Forelimb muscle (tissue), 1 donor: Measurements from ENCODE around the gene GABBR2. TPM values are rescaled to one million over a fixed set of nuclear protein-coding genes. Genes with fewer than 3 reads are reported as not detected.

ENCODE experiments used
- DNase-seq: peaks from one replicate; pipeline ENCODE4 v3.0.0-alpha.2; 2013; ENCODE audit warnings: low read depth
- polyA plus RNA-seq: library from polyadenylated mRNA; unstranded; fragments of 120-200 nt; gene quantifications from one replicate; pipeline ENCODE4 v1.2.1, GENCODE V29; 2013; ENCODE audit not compliant: insufficient read length

Gene GABBR2
- polyA plus RNA-seq, 1 donor: 0.82 TPM

DNA sequence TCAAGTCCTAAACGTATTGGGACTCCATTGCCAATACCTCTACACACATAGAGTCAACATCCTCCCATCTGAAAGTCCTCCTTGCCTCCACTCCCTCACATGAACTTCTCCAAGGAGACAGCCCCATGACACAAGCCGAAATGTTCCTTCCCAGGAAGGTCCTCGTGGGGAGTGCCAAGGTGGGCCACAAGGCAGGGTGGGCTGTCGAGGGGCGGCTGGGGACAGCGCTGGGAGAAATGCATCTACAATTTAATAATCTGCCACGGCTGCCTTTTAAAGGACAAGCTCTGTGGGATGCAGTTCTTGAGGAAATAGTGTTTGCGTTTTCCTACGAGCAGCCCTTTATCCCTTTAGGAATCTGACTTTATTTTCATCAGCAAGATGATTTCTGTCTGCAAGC lies 138.7 kb downstream of the GABBR2 start:
- no peak for DNase-seq

DNA sequence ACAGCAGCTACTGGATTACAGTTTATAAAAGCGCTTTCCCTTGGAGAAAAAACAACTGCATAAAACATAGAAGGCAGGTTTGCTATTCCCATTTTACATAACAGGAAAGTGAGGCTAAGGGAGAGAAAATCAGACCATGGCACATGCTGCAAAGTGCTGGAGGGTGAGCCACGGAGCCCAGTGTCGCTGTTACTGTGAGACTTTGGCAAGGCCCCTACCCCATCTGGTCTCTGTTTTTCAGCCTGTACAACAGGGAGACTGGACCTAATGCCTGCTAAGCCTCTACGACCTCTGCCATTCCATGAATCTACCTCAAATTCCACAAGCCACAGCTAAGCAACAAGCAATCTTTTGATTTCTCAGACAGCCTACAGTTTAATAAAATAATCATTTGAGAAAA lies 139.2 kb downstream of the GABBR2 start:
- no peak for DNase-seq

DNA sequence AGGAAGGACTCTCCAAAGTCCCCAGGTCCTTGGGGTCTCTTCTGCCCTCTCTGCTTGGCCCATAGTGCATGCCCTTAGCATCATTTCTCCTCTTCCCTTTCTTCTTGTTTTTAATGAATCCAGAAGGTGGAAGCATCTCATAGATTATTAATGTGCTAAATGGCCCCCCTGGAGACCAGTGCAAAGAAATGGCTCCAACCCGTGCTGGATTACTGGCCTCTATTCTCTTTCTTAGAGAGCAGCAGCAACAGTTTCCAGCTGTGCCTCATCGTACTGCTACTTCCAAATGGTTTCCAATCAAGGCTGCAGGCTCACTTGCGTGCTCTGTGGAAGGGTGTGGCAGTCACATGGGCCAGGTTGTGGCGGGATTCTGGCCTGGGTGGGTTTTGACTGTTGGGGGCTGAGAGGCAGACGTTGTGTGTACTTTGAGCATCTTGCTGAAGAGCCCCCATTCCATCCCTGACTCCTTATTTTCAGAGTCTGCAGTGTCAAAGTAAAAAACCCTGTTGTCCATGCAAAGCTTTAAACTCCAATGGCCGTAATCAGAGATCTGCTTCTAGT lies 139.7 kb downstream of the GABBR2 start:
- no peak for DNase-seq

DNA sequence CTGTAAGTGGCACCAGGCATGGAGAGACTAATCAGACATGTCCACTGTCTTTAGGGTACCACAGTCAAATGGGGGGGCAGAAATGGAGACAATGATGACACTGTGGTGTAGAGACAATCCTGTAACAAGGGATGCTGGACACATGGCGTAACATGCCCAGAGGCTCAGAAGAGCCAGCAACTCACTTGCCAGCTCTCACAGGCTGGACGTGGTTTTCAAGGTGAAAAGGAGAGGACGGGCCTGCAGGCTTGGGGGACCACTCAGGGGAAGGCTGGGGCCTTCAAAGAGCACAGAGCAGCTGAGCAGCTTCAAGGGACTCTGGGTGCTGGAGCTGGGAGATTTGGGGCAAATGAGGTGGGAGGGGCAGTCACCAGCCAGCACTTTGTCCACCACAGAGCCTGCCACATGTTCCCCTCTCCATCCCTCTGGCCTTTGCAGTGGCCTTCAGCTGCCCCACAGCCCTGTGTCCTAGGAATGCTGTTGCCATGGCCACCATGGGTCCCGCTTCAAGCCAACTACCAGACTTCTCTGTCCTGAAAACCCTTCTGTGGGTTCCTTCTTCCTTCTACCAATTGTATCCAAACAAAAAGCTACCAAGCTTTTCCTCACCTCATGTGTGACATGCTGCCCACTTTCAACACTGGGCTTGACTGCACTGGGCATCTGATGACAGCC lies 140.4 kb downstream of the GABBR2 start:
- DNase-seq: no peak

DNA sequence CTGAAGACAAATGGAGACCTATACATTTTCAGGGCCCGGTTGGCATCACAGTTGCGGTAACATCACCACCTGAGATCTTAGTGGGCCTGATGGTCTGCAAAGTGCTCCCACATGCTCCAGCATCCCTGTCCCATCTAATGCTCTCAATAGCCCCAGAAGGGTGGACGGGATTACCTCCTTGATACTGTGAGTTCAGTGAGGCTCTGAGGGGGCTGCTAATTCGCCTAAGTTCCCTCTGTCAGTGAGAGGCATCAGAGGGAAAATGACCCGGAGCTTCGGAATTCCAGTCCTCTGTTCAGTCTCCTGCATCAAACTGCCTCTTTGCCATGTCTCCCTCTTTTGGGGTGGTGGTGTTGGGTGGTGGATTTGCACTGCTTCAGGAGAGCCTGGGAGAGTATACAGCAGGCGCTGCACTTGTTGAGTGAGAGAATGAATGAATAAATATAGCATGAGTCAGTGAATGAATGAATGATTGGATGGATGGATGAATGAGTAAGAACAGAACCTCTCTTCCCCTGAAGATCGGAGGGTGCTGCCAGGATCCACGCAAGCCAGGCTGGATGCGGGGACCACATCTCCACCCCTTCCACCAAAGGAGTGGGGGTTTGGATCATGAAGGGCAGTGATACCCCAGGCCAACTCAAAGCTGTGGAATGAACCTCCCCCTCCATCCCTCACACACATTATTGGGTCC lies 141.0 kb downstream of the GABBR2 start:
- DNase-seq: no peak

DNA sequence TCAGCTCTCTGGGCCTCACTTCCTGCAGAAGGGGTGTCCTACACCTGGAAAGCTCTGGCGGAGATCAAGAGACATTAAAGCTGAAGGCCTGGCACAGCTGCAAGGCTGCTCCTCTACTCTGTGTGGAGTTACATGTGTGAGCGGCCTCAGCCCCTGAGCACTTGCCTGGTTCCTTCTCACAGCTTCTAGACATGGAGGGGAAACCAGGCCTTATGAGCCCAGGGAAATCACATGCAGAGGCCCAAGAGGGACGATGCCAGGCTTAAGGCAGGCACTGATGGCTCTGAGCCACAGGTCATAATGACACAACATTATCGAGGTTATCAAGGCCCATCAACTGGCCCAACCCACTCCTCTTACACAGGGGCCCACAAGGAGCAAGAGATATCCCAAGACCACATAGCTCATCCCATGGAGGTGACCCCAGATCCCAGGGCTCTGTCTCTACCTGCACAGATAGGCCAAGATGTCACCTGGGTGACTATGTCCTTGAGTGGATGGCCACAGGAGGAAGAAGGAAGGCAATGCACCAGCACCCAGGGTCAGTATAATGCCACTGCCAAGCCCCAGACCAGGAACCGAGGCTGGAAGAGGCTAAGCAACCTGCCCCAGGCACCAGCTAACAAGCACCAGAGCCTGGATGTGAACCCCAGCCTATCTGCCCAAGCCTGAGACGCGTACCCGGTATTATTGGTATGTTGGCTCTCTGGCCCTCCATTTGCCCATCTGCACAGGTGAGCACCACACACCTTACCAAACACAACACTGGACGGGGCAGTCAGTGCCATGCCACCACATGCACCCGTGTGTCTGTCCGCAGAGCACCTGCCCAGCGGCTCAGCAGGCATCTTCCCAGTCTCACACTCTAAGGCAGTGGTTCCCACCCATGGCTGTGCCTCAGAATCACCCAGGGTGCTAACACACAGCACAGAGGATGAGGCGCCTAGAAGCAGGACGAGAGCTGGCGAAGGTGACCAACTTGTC lies 143.3 kb downstream of the GABBR2 start:
- no peak for DNase-seq

DNA sequence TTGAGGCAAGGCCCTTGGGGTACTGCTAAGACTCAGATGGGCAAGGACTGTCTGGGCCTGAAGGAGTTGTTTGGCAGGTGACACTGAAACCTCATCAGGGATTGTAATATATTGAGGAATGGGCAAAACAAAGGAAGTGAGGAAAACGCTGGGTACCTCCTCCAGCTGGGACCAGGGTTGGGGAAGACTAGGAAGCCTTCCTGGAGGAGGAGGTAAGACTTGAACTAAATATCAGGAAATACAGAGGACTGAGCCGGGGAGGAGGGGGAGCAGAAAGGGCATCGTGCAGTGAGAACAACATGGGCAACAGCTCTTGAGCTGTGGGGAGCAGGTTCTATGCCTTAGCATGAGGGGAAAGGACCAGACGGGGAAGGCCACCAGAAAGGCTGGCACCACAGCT lies 144.0 kb downstream of the GABBR2 start:
- DNase-seq: no peak

DNA sequence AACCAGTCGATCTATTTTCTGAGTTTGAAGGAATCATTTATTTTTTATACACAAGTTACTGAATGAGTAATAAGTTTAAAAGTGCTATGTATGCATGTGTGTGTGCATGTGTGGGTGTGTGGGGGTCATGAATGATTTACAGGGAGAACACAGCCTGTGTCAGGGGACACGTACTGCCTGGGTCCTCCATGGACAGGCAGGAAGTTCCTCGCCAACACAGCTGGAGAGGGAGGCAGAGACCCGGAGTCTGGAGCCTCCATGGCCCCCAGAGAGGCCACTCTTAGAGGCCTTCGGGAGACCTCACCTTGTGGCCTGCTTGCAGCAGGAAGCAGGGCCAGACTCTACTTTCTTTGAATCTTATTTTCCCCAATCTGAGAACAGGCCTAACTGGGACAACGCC lies 144.7 kb downstream of the GABBR2 start:
- DNase-seq: no peak

DNA sequence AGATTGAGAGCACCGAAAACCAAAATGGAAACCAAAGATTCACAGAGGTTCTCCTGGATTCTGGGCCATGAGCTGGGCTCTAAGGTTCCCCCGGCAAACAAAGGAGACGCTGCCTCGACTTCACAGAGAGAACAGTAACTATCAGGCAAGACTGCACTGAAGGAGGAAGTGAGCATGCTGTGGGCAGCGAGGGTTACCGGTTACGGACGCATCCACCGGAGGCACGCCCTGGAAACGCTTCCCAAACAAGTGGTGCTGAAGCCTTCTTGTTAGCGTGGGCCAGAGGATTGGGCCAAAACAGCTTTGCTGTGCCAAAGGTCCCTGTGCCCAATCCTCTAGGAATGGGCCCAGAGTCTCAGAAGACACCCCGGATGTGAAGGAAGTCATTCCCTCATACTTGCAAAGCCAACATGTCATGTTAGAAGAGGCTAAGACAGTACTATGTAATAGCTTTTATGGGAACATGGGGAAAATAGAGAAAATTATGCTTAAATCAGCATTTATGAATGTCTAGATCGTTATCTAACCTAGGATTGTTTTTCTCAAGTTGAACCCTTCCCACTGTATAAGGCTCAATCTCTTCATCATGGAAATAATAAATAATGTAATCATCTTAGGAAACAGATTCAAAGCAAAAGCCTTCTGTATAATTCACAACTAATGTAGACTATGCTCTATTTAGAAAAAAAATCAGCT lies 145.4 kb downstream of the GABBR2 start:
- DNase-seq: no peak

DNA sequence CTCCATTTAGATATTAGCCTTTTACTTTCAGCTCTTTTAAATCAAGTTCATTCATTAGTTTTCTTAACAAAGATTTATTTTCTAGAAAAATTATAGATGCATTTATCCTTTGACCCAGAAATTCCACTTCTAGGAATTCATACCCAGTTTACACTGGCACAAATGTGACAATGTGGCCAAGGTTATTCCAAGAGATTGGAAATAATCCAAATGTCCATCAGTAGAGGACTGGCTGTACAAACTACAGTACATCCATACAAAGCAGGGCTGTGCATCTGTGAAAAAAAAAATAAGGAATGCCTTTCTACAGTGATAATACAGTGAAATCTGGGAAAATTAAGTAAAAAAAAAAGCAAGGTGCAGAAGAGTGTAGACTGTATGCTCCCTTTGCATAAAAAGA lies 149.2 kb downstream of the GABBR2 start:
- no peak for DNase-seq

DNA sequence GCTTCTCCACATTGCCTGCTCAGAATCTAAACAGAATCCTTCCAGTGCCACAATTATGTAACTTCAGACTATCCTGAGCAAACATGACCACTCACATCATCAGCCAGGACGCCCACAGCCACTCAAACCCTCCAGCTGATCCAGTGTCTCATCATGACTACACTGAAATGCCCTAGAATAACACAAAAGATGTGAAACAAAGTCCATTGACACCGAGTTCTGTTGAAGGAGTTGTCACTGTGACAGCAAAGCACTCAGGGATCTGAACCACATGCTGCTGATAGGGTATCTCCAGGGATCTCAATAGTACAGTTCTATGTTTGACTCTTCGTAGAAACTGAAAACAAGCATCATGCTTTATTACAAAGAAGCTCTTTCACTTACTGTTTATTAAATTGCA lies 150.2 kb downstream of the GABBR2 start:
- DNase-seq: no peak

DNA sequence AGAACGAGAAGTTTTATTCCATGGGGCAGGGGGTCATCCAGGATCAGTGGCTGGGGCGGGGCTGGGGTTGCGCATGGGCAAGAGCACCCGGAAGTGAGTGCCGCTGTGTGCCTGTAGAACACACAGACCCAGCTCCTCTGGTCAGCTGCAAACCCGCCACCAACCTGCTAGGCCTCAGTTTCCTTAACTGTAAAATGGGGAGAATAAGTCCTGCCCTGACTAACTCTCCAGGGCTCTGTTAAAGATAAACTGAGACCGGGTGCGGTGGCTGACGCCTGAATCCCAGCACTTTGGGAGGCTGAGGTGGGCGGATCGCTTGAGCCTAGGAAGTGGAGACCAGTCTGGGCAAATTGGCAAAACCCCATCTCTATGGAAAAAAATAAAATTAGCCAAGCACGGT lies 152.2 kb downstream of the GABBR2 start:
- no peak for DNase-seq

DNA sequence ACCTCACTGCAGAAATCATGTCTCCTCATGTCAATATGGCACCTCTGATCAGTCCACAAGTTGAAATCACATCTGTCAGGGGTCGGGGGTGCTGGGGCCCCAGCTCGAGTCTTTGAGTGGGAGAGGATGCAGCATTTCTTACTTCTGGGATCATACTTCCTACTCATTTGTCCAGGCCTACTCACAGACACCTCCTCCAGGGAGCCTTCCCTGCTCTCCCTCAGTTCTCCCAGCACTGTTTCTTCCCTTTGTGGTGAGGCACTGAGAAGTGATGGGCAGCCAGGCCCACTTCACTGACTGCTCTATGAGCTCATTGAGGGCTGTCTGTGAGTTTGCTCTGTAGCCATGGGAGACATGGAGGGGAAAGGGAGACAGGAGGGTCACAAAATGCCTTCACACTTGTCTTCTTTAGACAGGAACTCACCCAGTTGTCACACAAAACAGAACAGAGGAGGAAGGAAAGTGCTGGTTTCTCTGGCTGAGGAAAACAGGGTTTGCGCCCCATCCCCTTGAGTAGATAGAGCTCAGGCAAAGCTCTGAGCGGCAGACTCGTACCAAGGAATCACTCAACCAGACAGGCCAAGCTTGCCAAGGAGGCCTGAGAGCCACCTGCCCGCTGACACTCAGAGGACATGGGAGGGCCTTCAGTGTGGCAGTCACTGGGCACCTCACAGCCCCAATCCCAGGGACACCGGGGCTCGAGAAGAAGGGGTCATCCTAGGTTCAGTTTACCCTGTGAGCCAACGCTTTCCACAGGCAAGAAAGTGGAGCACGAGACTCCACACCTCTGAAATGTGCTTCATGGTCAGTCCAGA lies 152.9 kb downstream of the GABBR2 start:
- no peak for DNase-seq

DNA sequence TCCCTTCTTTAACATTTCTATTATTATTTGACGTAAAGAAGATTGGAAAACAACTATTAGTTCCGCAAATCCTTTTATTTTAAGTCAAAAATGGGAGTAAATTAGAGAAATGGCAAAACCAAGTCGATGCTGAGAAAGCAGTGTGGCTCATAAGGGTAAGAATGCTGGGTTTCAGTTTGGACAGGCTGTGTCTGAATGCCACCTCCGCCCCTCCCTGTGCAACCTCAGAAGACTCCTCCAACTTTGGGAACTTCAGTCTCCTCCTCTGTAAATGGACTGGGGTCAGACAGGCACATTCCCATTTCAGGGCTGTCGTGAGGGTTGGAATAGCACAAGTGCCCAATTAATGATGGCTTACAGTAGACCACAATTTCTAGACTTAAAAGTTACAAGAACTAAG lies 154.0 kb downstream of the GABBR2 start:
- no peak for DNase-seq

DNA sequence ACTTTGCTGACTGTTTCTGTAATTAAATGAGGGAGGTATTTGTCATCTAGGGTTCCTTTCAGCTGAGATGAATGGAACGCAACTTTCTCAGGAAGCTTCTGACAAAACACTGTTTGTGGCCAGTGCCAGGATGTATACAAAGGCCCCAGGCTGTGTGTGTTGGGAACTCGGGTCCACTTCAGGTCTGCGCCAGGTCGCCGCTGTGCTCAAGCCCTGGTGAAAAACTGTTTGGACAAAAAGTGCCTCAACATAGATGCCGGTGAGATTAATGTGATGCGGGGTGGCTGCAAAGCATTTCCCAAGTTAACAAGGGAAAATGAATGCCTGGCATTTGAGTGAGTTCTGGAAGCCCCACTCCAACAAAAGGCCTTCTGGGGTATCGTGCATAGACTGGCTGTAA lies 156.4 kb downstream of the GABBR2 start:
- DNase-seq: no peak

DNA sequence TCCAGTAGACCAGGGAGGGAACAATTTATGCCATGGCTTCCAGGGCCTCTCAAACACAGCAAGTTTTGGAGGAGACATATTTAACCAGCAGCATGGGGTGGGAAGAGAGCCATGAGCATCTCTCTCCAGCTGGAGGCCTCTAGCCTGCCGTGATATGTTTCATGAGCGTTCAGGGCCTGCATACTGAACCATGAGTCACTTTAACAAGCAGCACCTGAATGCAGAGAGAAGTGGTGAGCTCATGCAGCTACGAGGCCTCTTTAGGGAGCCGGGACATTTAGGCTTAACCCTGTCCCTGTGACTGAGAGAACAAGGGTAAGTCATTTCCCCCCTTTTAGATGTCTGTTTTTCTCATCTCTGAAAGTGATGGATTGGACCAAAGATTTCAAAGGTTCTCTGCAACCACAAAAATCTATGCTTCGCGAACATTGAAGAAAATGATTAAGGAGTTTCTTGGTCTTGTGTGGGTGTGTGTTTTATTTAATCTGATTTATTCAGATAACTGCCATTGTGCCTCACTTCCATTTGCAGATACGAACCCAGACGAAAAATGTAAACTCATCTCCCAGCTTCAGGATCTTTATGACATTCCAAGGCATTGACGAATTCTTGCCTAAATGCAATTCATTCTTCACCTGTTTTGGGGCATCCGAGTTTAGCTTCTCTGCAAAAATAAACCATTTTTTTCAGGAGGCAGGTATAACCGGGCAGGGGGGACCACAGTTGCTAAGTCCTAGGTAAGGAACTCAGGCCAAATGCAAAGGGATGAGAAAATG lies 157.0 kb downstream of the GABBR2 start:
- no peak for DNase-seq

DNA sequence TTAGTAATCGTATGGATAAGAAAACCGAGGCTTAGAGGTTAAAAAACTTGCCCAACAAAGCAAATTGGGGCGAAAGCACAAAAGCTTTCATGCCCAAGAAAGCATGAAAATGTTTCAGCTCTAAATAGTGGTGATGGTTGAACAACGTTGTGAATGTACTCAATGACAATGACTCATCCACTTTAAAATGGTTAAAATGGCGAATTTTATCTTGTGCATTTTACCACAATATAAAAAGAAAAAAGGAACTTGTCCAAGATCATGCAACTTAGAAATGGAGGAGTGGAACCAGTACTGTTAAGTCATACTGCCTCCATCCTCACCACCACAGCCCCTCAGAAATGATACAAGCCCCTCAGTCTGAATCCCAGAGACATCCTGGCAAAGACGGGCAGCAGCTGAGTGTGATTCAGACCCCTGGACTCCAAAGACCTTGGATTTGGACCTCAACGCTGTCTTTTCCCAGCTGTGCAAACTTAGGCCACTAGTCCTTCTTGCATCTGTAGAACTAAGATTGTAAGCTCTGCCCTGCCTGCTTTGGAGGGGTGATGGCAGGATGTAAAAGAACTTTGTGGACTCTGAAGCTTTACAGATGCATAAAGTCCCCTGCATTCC lies 158.4 kb downstream of the GABBR2 start:
- DNase-seq: no peak

DNA sequence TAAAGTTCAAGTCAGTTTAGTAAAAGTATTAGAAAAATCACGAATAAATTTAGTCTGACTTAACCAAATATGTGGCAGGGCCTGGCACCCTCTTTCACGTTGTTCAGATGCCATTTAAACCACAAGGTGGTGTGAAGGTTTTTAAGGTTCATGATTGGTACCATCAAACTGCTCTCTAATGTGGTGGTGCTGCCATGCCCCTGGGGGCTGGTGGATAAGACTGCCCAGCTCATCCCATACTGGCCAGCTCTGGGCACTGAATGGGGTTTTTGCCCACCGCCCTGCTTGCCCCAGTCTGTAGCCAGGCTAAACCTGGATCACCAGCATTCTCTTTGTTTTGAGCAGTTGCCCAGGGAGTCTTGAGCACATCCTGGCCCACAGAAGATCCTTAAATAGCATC lies 159.3 kb downstream of the GABBR2 start:
- no peak for DNase-seq

DNA sequence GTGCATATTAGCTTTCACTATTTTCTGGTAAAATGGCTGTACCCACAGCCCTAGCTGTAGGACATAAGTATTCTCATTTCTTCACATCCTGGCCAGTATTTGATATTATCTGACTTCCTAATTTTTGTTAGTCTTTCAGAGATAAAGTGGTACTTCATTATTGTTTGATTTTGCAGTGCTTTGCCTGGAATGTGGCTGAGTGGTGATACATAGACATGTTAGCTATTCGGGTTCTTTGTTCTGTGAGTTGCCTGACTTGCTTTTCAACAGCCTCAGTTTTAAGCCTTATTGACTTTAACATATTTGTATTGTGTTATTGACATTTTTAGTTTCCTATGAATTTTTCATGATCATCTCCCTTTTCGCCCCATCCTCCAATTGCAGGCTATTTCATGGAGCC lies 161.1 kb downstream of the GABBR2 start:
- no peak for DNase-seq
